ENCODE results near the gene MORN3.
A peak's percentile ranks its signal among the peaks of the same experiment; 100 is the strongest.
"Not testable (repeated sequence)": the region's sequence is repeated elsewhere in the genome, so short reads cannot be mapped to it uniquely, and the experiment has no call there.

MORN3 gene

GRCh38 chr12:121649819-121650353 lies 19.6 kb downstream of the MORN3 start:
- Mint-ChIP-seq H3K36me3 (ENCODE audit: insufficient read depth) (peaks cover 20% of the 10 kb centered on the region), H3K4me3 (peak overlapping the region; percentile 43), H3K27me3 (no peaks in the 10 kb centered on the region), H3K9me3 (no peaks in the 10 kb centered on the region), H3K27ac (ENCODE audit: low read depth) (no peak overlapping the region), H3K4me1 (peaks cover 24% of the 10 kb centered on the region)
- peak in 1 of 2 donors; percentile 40 for DNase-seq (ENCODE audit: low spot score in 2 of 2)
- peak; percentile 87 for ATAC-seq (replicated peaks; ENCODE audit: extremely low read depth, poor library complexity, severe bottlenecking)

GRCh38 chr12:121649322-121649721 lies 20.1 kb downstream of the MORN3 start:
- no peak for ATAC-seq (replicated peaks; ENCODE audit: extremely low read depth, poor library complexity, severe bottlenecking)
- peak overlapping the region; percentile 43 for H3K4me3 Mint-ChIP-seq
- H3K36me3 Mint-ChIP-seq (ENCODE audit: insufficient read depth) = peaks cover 21% of the 10 kb centered on the region
- H3K27me3 Mint-ChIP-seq = no peaks in the 10 kb centered on the region
- no peaks in the 10 kb centered on the region for H3K9me3 Mint-ChIP-seq
- no peak for DNase-seq (ENCODE audit: low spot score in 2 of 2)
- H3K4me1 Mint-ChIP-seq = peaks cover 23% of the 10 kb centered on the region
- no peak overlapping the region for H3K27ac Mint-ChIP-seq (ENCODE audit: low read depth)

GRCh38 chr12:121648458-121649028 lies 20.9 kb downstream of the MORN3 start:
- DNase-seq (ENCODE audit: low spot score in 2 of 2) (no peak), ATAC-seq (replicated peaks; ENCODE audit: extremely low read depth, poor library complexity, severe bottlenecking) (no peak)
- Mint-ChIP-seq H3K27ac (ENCODE audit: low read depth) (peak overlapping the region; percentile 67), H3K9me3 (no peaks in the 10 kb centered on the region), H3K27me3 (no peaks in the 10 kb centered on the region), H3K36me3 (ENCODE audit: insufficient read depth) (peaks cover 26% of the 10 kb centered on the region), H3K4me1 (peaks cover 15% of the 10 kb centered on the region), H3K4me3 (no peak overlapping the region)

- H3K4me3 Mint-ChIP-seq = no peak overlapping the region
- H3K36me3 Mint-ChIP-seq (ENCODE audit: insufficient read depth) = peaks cover 37% of the 10 kb centered on the region
- no peak for DNase-seq (ENCODE audit: low spot score in 2 of 2)
- H3K4me1 Mint-ChIP-seq = peaks cover 21% of the 10 kb centered on the region
- no peak overlapping the region for H3K27ac Mint-ChIP-seq (ENCODE audit: low read depth)
- H3K9me3 Mint-ChIP-seq = no peaks in the 10 kb centered on the region
- no peak for ATAC-seq (replicated peaks; ENCODE audit: extremely low read depth, poor library complexity, severe bottlenecking)
- H3K27me3 Mint-ChIP-seq = no peaks in the 10 kb centered on the region
Observed at GRCh38 chr12:121641343-121641630, 28.2 kb downstream of the MORN3 start.

- no peaks in the 10 kb centered on the region for H3K9me3 Mint-ChIP-seq
- H3K4me1 Mint-ChIP-seq = peaks cover 30% of the 10 kb centered on the region
- ATAC-seq (replicated peaks; ENCODE audit: extremely low read depth, poor library complexity, severe bottlenecking) (no peak), DNase-seq (ENCODE audit: low spot score in 2 of 2) (no peak)
- H3K27ac Mint-ChIP-seq (ENCODE audit: low read depth) = no peak overlapping the region
- no peaks in the 10 kb centered on the region for H3K27me3 Mint-ChIP-seq
- peak overlapping the region; percentile 68 for H3K4me3 Mint-ChIP-seq
- H3K36me3 Mint-ChIP-seq (ENCODE audit: insufficient read depth) = peaks cover 28% of the 10 kb centered on the region
Observed at GRCh38 chr12:121638298-121639202, 30.9 kb downstream of the MORN3 start.

- DNase-seq (ENCODE audit: low spot score in 2 of 2) (peak; percentile 29 to 45), ATAC-seq (replicated peaks; ENCODE audit: extremely low read depth, poor library complexity, severe bottlenecking) (peak; percentile 86)
- no peaks in the 10 kb centered on the region for H3K27me3 Mint-ChIP-seq
- H3K9me3 Mint-ChIP-seq = no peaks in the 10 kb centered on the region
- peak overlapping the region; percentile 87 for H3K27ac Mint-ChIP-seq (ENCODE audit: low read depth)
- H3K4me1 Mint-ChIP-seq = peaks cover 40% of the 10 kb centered on the region
- H3K36me3 Mint-ChIP-seq (ENCODE audit: insufficient read depth) = peaks cover 28% of the 10 kb centered on the region
- H3K4me3 Mint-ChIP-seq = peak overlapping the region; percentile 68
Observed at GRCh38 chr12:121637231-121637914, 32.1 kb downstream of the MORN3 start.

- peaks cover 28% of the 10 kb centered on the region for H3K36me3 Mint-ChIP-seq (ENCODE audit: insufficient read depth)
- no peaks in the 10 kb centered on the region for H3K9me3 Mint-ChIP-seq
- peaks cover 59% of the 10 kb centered on the region for H3K4me1 Mint-ChIP-seq
- ATAC-seq (replicated peaks; ENCODE audit: extremely low read depth, poor library complexity, severe bottlenecking) (no peak), DNase-seq (ENCODE audit: low spot score in 2 of 2) (no peak)
- peak overlapping the region; percentile 32 for H3K4me3 Mint-ChIP-seq
- H3K27ac Mint-ChIP-seq (ENCODE audit: low read depth) = peak overlapping the region; percentile 57
- no peaks in the 10 kb centered on the region for H3K27me3 Mint-ChIP-seq
Observed at GRCh38 chr12:121634836-121635235, 34.6 kb downstream of the MORN3 start.

GRCh38 chr12:121633833-121634196 lies 35.6 kb downstream of the MORN3 start:
- Mint-ChIP-seq H3K36me3 (ENCODE audit: insufficient read depth) (peaks cover 29% of the 10 kb centered on the region), H3K4me1 (peaks cover 68% of the 10 kb centered on the region)
- H3K27ac Mint-ChIP-seq (ENCODE audit: low read depth); H3K9me3 Mint-ChIP-seq; H3K4me3 Mint-ChIP-seq; ATAC-seq (replicated peaks; ENCODE audit: extremely low read depth, poor library complexity, severe bottlenecking); H3K27me3 Mint-ChIP-seq; DNase-seq (ENCODE audit: low spot score in 2 of 2): not testable (repeated sequence)

GRCh38 chr12:121632069-121632970 lies 37.1 kb downstream of the MORN3 start:
- H3K9me3 Mint-ChIP-seq = no peaks in the 10 kb centered on the region
- peaks cover 33% of the 10 kb centered on the region for H3K36me3 Mint-ChIP-seq (ENCODE audit: insufficient read depth)
- no peaks in the 10 kb centered on the region for H3K27me3 Mint-ChIP-seq
- H3K4me3 Mint-ChIP-seq = peak overlapping the region; percentile 54
- ATAC-seq (replicated peaks; ENCODE audit: extremely low read depth, poor library complexity, severe bottlenecking) (no peak), DNase-seq (ENCODE audit: low spot score in 2 of 2) (no peak)
- peaks cover 72% of the 10 kb centered on the region for H3K4me1 Mint-ChIP-seq
- H3K27ac Mint-ChIP-seq (ENCODE audit: low read depth) = peak overlapping the region; percentile 85

GRCh38 chr12:121630791-121631355 lies 38.6 kb downstream of the MORN3 start:
- no peaks in the 10 kb centered on the region for H3K27me3 Mint-ChIP-seq
- peak overlapping the region; percentile 85 for H3K27ac Mint-ChIP-seq (ENCODE audit: low read depth)
- no peak for ATAC-seq (replicated peaks; ENCODE audit: extremely low read depth, poor library complexity, severe bottlenecking)
- H3K36me3 Mint-ChIP-seq (ENCODE audit: insufficient read depth) = peaks cover 34% of the 10 kb centered on the region
- H3K4me3 Mint-ChIP-seq = peak overlapping the region; percentile 92
- H3K4me1 Mint-ChIP-seq = peaks cover 71% of the 10 kb centered on the region
- no peaks in the 10 kb centered on the region for H3K9me3 Mint-ChIP-seq
- no peak for DNase-seq (ENCODE audit: low spot score in 2 of 2)

- Mint-ChIP-seq H3K9me3 (no peaks in the 10 kb centered on the region), H3K27me3 (no peaks in the 10 kb centered on the region), H3K4me1 (peaks cover 75% of the 10 kb centered on the region), H3K27ac (ENCODE audit: low read depth) (peak overlapping the region; percentile 95), H3K36me3 (ENCODE audit: insufficient read depth) (peaks cover 33% of the 10 kb centered on the region), H3K4me3 (peak overlapping the region; percentile 92)
- DNase-seq (ENCODE audit: low spot score in 2 of 2) (no peak), ATAC-seq (replicated peaks; ENCODE audit: extremely low read depth, poor library complexity, severe bottlenecking) (no peak)
Observed at GRCh38 chr12:121628536-121628935, 40.9 kb downstream of the MORN3 start.

GRCh38 chr12:121628037-121628436 lies 41.4 kb downstream of the MORN3 start:
- Mint-ChIP-seq H3K36me3 (ENCODE audit: insufficient read depth) (peaks cover 32% of the 10 kb centered on the region), H3K27ac (ENCODE audit: low read depth) (peak overlapping the region; percentile 95), H3K9me3 (no peaks in the 10 kb centered on the region), H3K4me1 (peaks cover 75% of the 10 kb centered on the region), H3K4me3 (peak overlapping the region; percentile 92), H3K27me3 (no peaks in the 10 kb centered on the region)
- DNase-seq (ENCODE audit: low spot score in 2 of 2) (no peak), ATAC-seq (replicated peaks; ENCODE audit: extremely low read depth, poor library complexity, severe bottlenecking) (no peak)
